NCI-H128 (cell line): Measurements from ENCODE around the gene PKMYT1.

Experiments
- DNase-seq: peaks from one replicate; lab custom pipeline; 2025; ENCODE audit not compliant: unreplicated experiment; lab: John Stamatoyannopoulos, UW

The PKMYT1 gene

DNA sequence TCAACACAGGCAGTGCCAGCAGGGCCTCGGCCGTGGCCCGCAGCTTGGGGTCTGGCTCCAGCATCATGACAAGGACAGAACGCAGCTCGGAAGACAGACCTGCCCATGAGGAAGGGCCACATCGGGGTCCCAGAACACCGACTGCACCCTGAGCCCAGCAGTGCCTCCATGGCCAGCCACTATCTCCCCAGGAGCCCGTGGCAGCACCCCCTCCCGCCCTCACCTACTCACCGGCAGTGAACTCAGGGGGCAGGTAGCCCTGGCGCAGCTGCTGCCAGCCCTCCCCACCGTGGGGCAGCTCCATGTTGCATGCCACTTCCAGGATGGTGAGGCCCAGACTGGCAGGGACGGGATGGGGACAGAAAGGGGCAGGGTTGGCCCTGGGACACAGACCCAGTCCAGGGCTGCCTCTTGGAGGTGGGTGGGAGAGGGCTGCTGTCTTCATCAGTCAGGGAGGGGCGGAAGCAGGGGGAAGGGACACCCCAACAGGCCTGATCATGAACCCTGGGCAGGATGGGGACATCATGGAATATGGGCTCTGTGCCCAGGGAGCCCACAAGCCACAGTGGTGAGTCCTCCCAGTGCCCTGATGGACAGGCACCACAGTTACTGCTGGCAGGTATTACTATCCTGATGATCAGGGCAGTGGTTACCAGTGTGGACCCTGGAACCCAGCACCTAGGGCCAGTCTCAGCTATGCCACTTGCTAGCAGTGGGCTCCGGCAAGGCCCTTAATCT is 5.8 kb downstream of the PKMYT1 start:
- DNase-seq, result no peak

DNA sequence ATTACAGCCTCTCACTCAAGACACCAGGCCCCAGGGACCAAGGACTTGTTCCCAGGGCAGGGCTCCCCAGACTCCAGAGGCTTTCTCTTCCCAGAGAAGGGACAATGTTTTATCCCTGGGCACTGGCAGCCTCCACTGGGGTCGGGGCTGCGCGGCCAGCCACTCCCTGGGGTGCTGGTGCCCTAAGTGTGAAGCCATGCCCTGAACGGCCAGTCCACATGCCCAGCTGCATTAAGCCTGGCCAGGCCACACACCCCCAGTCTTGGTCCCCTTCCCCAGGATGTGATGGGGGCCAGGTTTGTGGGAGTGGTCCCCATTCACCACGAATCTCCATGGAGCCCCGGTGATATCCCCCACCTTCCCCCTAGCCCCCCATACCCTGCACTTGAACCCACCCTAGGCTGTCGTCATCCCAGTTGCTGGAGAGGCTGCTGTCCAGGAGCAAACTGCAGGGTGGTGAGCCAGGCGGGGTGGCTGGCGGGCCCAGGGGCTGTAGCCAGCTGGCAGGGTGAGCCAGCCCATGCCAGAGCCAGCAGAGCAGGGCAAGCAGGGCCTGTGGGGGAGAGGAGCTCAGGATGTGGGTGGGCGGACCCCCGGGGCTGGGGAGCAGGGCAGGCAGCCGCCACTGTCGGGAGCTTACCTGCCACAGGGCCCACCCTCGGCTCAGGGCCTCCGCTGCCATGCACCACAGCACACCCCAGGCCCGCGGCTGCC is 6.5 kb downstream of the PKMYT1 start:
- no peak for DNase-seq

- DNase-seq, result no peak
These were observed 7.2 kb downstream of the PKMYT1 start for GRCh38 chr16:2973093-2973492.

DNA sequence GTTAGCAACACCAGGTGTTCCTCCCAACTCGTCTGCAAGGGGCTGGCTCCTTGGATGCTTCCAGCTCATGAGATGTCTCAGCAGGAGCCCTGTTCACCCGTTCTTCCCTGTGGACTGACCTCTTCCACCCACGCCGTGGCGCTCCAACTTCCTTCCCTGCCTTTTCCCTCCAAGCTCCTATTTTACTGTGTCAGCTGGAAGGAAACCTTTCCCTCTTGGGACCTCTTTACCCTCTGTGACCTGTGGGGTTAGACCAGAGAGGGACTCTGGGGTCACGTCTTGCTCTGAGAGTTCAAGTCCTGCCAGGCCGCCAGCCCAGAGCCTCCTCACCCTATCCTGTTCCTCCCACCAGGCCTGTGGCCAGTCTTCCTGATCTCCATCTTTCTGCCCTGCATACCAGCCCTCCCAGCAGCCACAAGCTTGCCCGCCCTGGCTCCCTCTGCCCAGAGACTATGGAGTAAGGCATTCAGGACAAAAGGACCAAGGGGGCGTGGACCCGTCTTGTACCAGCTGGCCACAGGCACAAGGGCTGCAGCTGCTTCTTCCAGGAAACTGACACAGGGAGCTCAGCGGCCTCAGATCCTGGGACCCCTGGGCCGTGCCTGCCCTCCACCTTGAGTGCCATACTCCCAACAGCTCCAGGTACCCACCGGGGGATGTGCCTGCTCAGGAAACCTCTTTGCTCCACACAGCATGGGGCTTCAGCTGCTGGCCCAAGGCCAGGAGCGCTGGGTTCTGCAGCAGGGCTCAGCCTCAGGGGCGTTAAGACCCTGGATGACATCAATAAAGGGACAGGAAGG is 8.1 kb downstream of the PKMYT1 start:
- no peak for DNase-seq

DNA sequence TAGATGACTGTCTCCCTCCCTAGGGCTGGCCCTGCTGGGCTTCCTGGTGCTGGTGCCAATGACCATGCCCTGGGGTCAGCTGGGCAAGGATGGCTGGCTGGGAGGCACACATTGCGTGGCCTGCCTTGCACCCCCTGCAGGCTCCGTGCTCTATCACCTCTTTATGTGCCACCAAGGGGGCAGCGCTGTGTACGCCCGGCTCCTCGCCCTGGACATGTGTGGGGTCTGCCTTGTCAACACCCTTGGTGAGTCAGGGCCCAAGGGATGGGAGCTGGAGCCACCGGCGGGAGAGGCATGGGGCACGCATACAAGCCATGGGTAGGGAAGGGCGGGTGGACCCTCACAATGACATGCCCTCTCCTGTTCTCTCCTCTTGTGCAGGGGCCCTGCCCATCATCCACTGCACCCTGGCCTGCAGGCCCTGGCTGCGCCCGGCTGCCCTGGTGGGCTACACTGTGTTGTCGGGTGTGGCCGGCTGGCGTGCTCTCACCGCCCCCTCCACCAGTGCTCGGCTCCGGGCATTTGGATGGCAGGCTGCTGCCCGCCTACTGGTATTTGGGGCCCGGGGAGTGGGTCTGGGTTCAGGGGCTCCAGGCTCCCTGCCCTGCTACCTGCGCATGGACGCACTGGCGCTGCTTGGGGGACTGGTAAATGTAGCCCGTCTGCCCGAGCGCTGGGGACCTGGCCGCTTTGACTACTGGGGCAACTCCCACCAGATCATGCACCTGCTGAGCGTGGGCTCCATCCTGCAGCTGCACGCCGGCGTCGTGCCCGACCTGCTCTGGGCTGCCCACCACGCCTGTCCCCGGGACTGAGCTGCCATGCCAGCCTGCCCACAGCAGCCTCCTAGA is 8.9 kb downstream of the PKMYT1 start:
- DNase-seq, result no peak

- no peak for DNase-seq
These were observed 9.7 kb downstream of the PKMYT1 start for GRCh38 chr16:2970563-2970962.

- no peak for DNase-seq
These were observed 10.4 kb downstream of the PKMYT1 start for GRCh38 chr16:2969545-2970521.

DNA sequence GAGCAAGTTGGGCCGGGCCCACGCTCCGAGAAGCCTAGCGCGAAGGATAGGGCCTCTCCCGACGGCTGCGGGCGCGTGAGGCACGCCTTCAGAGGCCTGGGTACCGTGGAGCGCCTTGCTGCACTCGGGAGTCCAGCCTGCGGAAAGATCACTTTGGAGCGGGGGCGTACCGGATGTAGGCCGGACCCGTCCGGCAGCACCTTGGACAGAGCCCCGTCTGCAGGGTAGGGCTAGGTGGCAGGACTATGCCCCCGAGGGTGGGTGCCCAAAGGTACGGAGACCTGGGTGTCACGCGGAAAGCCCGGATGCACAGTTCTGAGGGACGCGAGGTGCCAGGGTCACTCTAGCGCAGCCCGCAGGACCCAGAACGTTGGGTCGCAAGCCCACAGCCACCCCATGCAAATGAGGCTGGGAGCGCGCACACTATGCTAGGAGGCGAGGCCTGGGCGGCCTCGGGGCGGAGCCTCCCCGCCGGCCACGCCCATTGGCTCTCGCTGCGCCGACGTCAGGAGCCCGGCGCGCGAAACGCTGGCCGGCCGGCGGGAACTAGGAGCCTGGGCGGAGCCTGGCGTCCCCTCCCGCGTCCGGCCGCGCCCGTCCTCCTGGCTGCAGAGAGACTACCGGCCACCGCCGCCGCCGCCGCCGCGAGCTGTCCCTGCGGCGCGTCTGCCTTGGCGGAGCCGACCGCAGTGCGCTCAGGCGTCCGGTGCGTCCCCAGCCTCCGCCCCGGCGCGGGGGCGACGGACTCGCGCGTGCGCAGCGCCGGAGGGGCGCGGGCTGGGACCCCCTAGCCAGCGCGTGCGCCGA is 11.3 kb downstream of the PKMYT1 start, which contains the start of gene PAQR4:
Gene PAQR4, plus strand, starts transcription at position 611 of the 807 bp plus-strand sequence. CDS start 327 bp downstream, outside the sequence.
- DNase-seq, result peak; percentile 70

GRCh38 chr16:2968368-2968737 is 11.9 kb downstream of the PKMYT1 start:
- DNase-seq, result no peak

GRCh38 chr16:2967721-2968161 is 12.5 kb downstream of the PKMYT1 start:
- DNase-seq, result no peak

DNA sequence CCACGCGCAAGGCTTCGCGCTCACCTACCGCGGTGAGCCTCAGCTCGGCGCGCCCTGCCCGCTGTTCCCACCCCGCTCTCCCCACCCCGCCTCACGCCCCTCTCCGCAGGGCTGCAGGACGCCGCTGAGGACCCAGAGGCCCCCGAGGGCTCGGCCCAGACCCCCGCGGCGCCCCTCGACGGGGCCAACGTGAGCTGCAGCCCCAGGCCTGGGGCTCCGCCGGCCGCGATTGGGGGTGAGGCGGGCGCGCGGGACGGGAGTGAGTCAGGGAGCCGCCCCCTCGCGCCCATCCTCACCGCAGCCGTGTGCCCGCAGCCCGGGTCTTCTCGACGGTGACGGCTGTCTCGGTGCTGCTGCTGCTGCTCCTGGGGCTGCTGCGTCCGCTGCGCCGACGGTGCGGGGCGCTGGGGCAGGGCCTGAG is 13.0 kb downstream of the PKMYT1 start:
- DNase-seq, result no peak

GRCh38 chr16:2966808-2967191 is 13.4 kb downstream of the PKMYT1 start:
- no peak for DNase-seq

DNA sequence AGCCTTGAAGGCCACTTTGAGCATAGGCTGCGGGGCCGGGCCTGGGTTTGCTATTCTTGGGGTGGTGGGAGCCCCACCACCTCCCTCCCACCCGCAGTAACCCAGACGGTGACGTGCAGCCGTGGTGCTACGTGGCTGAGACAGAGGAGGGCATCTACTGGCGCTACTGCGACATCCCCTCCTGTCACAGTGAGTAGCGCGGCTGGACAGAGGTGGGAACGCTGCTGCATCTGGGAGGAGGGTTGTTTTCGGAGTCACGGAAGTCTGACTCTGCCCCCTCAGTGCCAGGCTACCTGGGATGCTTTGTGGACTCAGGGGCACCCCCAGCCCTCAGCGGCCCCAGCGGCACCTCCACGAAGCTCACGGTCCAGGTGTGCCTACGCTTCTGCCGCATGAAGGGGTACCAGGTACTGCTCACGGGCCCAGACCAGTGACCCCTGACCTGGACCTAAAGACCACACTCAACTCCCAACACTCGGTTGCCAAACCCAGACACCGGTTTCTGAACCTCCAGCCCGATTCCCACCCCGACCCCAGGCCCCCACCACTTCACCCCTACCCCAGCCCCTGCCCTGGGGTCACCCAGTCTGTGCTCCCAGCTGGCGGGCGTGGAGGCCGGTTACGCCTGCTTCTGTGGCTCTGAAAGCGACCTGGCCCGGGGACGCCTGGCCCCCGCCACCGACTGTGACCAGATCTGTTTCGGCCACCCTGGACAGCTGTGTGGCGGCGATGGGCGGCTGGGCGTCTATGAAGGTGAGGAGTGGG is 14.0 kb downstream of the PKMYT1 start:
- no peak for DNase-seq

DNA sequence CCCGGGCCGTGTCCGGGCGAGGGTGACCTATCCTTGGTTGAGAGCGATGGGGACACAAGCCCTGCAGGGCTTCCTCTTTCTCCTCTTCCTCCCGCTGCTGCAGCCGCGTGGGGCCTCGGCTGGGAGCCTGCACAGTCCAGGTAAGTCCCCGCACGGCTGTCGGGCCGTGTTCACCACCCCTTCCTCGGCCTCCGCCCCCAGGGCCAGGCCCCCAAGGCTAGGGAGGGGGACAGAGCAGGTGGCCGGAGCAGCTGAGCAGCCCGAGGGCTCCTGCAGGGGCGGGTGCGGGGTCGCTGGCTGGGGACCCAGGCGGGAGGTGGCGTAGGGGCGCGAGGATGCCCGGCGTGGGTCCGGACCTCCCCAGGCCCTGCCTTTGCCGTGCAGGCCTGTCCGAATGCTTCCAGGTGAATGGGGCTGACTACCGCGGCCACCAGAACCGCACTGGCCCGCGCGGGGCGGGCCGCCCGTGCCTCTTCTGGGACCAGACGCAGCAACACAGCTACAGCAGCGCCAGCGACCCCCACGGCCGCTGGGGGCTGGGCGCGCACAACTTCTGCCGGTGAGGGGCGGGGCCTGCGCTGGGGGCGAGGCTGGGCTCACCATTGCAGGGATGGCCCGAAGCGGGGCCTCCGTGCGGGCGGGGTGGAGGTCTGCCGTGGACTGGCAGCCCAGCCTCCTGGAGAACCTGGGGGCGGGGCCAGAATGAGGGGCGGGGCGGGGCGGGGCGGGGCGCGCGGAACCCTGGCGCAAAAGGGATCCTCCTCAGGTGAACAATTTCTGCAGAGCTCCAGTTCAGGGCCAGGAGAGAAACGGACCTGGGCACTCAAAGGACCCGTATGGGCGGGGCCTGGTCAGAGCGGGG is 15.5 kb downstream of the PKMYT1 start:
- DNase-seq, result no peak

DNA sequence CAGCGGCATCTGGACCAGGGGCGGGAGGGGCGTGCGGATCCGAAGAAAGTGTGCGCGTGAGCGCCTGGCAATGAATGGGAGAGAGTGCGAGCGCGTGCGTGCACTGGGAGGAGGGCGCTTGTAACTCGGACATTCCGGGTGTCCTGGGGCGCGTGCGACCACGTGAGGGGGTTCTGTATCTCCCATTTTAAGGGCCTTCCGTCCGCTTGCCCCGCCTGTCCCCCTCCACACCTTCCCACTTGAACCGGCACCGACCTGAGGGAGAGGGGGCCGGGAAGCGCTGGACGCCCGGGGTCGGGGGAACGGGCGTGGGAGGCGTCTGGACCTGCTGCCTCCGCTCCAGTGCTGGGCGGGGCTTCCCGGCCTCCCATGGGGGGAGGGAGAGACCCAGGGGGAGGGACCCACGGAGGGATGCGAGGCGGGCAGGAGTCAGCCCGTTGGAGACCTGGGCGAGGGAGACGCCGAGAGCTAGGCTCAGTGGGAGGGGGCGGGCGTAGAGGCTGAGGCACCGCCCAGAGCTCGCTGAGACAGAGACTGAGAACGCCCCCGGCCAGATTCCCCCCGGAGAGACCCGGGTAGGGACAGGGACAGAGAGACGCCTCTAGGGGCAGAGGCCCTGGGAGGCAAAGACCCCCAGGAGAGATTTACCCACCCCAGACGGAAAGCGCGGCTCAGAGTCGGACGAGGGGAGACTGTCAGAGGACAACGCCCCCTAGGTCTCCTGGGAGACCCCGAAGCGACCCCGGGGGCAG is 16.3 kb downstream of the PKMYT1 start, which contains the start of gene KREMEN2:
Gene KREMEN2, plus strand, starts transcription at position 553 of the 752 bp plus-strand sequence. CDS start 246 bp downstream, outside the sequence.
- DNase-seq, result no peak

GRCh38 chr16:2963074-2963722 is 17.0 kb downstream of the PKMYT1 start:
- DNase-seq, result no peak
